ENCODE data around the gene TREM1.

DNA sequence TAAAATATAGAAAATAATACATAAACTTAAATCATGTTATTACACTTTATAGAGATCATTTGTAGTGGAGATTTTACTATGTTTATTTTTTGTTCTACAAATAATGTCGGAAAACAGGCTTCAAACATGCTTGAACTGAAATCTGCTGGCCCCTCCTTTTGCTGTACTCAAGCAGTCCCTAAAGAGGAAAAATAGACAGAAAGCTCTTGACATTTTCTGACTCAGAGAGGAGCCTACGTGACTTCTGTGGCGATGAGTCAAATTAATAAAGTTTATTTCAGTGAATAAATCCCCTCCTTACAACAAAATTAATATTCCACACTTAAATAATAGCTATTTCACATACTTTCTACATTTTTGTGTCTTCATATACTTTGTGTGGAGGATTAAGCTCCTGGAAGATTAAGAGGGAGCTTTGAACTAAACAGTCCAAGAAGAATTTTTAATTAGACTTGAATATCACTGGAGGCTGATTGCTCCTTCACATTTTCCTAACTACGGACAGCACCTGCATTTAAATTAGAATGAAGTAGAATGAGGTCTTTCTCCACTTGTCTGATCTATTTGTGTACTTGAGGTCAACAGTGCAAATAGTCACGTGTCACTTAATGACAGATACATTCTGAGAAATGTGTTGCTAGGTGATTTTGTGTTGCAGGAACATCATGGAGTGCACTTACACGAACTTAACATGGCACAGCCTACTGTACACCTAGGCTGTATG is 1.7 kb upstream of the TREM1 start:
- TF ChIP-seq POLR2A (IDR thresholded peaks at IDR 0.05) (peak in 1 of 4 donors; percentile 7), CTCF (IDR thresholded peaks at IDR 0.05) (no peak), POLR2AphosphoS5 (IDR thresholded peaks at IDR 0.05) (peak in 1 of 2 donors; percentile 41)

Measured in upper lobe of left lung (tissue), 4 donors.